HL-60 (cell line): ENCODE data around the gene OR2AE1.

Source experiments
- DNase-seq, 2 experiments: peaks; one replicate each; pipeline ENCODE4 v3.0.0-alpha.2; 2010 to 2020; ENCODE audit warnings: low read depth in 1 of 2, low spot score in 1 of 2
- H3K27ac ChIP-seq: fragments of 250-450 bp; sonication (Bioruptor Pico); replicated peaks from 2 replicates; pipeline ENCODE4 v1.5.1; 2020; ENCODE audit warnings: mild to moderate bottlenecking, moderate library complexity
- H3K27me3 ChIP-seq: fragments of 250-450 bp; sonication (Bioruptor Pico); 2 replicates; pipeline ENCODE4 v1.5.1; 2021; ENCODE audit warnings: mild to moderate bottlenecking, moderate library complexity; ENCODE audit not compliant: insufficient read depth, poor library complexity, severe bottlenecking
- H3K4me3 ChIP-seq: replicated peaks from 2 replicates; pipeline ENCODE4 v1.5.1; 2011; ENCODE audit warnings: mild to moderate bottlenecking, control low read depth, low read length; ENCODE audit not compliant: insufficient read depth
- CTCF ChIP-seq: IDR thresholded peaks from one replicate; pipeline ENCODE4 v1.5.1; 2011; ENCODE audit warnings: low read length, control low read depth, inconsistent platforms; ENCODE audit not compliant: insufficient read depth
- GABPA ChIP-seq: IDR thresholded peaks from 2 replicates; pipeline ENCODE4 v1.6.1; 2012; ENCODE audit warnings: low read depth
- POLR2AphosphoS5 ChIP-seq: IDR thresholded peaks from 2 replicates; pipeline ENCODE4 v1.6.1; 2012; ENCODE audit warnings: low read depth
- REST ChIP-seq: IDR thresholded peaks from 2 replicates; pipeline ENCODE4 v1.6.1; 2012; ENCODE audit warnings: low read depth; ENCODE audit not compliant: insufficient replicate concordance
- SPI1 ChIP-seq: IDR thresholded peaks from 2 replicates; pipeline ENCODE4 v1.6.1; 2012; ENCODE audit warnings: low read depth, mild to moderate bottlenecking, borderline replicate concordance

Gene OR2AE1

GRCh38 chr7:99910976-99911375 lies 34.1 kb upstream of the OR2AE1 start:
- TF ChIP-seq REST = no peak
- no peak for TF ChIP-seq SPI1
- TF ChIP-seq CTCF = no peak
- TF ChIP-seq POLR2AphosphoS5 = no peak
- TF ChIP-seq GABPA = no peak
- DNase-seq = no peak
- H3K27ac ChIP-seq = no peak overlapping the region
- no peak overlapping the region for H3K4me3 ChIP-seq
- no peaks in the 10 kb centered on the region for H3K27me3 ChIP-seq

- no peak for DNase-seq
- no peak for TF ChIP-seq CTCF
- no peak for TF ChIP-seq SPI1
- no peak for TF ChIP-seq GABPA
- no peak for TF ChIP-seq REST
- no peak for TF ChIP-seq POLR2AphosphoS5
- no peaks in the 10 kb centered on the region for H3K27me3 ChIP-seq
- no peak overlapping the region for H3K27ac ChIP-seq
- no peak overlapping the region for H3K4me3 ChIP-seq
Observed at GRCh38 chr7:99901581-99901980, 24.7 kb upstream of the OR2AE1 start.

- H3K27me3 ChIP-seq = no peaks in the 10 kb centered on the region
- DNase-seq = no peak
- no peak overlapping the region for H3K27ac ChIP-seq
- TF ChIP-seq SPI1 (no peak), CTCF (no peak), REST (no peak), GABPA (no peak), POLR2AphosphoS5 (no peak)
- no peak overlapping the region for H3K4me3 ChIP-seq
Observed at GRCh38 chr7:99899830-99900519, 23.1 kb upstream of the OR2AE1 start.
